IPS-18a (cell line): ENCODE data around the gene MAST4.

Experiments
- H3K27ac ChIP-seq: one replicate; pipeline ENCODE4 v1.5.1; 2013; ENCODE audit warnings: low read length
- H3K27me3 ChIP-seq: one replicate; pipeline ENCODE4 v1.6.1; 2013; ENCODE audit warnings: mild to moderate bottlenecking, low read length; ENCODE audit not compliant: control insufficient read depth, insufficient read depth
- H3K36me3 ChIP-seq: one replicate; pipeline ENCODE4 v1.6.1; 2013; ENCODE audit warnings: low read depth, low read length; ENCODE audit not compliant: control insufficient read depth
- H3K4me1 ChIP-seq: one replicate; pipeline ENCODE4 v1.6.1; 2013; ENCODE audit warnings: low read depth, low read length; ENCODE audit not compliant: control insufficient read depth
- H3K4me3 ChIP-seq: one replicate; pipeline ENCODE4 v1.5.1; 2013; ENCODE audit warnings: low read length
- H3K9ac ChIP-seq: one replicate; pipeline ENCODE4 v1.6.1; 2013; ENCODE audit warnings: mild to moderate bottlenecking, low read length, moderate library complexity
- H3K9me3 ChIP-seq: one replicate; pipeline ENCODE4 v1.6.1; 2013; ENCODE audit warnings: low read depth, low read length; ENCODE audit not compliant: control insufficient read depth

MAST4 gene

DNA sequence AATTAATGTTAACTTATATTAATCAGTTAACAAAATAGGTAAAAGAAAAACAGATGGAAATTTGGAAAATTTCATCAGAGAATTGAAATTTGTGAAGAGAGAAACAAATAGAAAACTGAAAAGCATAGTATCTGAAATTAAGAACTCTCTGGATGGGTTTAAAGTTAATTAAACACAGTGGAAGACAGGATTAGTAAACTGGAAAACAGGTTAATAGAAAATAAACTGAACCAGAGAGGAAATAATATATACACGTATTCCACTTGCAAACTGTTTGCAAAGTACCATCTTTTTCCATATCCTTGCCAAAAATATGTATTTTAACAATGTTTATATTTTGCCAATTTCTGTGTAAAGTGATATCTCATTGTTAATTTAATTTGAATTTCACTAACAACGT, 342.9 kb downstream of the MAST4 start:
- no peaks in the 10 kb centered on the region for H3K27me3 ChIP-seq
- H3K9me3 ChIP-seq: no peaks in the 10 kb centered on the region
- H3K9ac ChIP-seq: no peak overlapping the region
- no peak overlapping the region for H3K4me3 ChIP-seq
- H3K36me3 ChIP-seq: no peaks in the 10 kb centered on the region
- no peaks in the 10 kb centered on the region for H3K4me1 ChIP-seq
- H3K27ac ChIP-seq: no peak overlapping the region

DNA sequence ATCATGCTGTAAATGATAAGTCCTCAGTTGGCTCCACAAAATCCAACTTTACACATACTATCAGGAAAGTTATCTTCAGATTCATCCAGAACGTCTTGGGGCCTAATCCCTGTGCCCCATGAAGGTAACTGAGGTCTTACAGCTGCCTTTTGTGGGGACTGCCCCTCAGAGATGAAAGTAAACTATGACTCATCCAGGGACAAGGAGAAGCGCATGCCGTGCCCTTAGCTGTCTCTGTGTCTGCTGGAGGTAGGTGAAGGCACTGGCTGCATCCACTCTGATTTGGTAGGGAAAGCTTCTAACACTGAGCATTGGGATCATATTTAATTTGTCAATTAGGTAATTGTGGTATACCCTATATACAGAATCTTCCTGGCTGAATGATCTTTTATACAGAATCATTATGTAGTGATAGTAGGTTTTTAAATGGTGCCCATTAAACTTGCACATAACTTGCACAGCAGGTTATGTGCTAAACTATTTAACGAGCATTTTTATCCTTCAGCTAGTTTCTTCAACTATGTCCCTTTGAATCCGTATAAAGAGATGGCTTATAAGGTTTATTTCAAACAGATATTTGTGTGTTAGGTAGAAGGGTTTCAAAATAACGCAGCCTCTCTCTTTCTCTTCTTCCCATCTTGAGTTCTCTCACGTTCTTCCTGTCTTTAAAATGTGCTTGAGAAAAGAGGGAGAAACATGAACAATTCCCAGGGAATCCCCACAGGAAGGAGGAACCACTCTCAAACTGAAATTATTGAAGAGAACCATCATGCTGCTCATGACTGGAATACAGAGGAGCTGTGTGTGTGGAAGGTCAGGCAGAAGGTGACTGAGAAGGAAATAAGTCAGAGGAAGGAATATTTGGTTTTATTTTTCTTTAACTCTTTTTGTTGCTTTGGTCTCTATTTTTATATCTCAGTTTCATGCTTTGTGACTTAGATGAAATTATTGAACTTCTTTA, 349.5 kb downstream of the MAST4 start:
- Histone ChIP-seq H3K27ac (no peak overlapping the region), H3K4me1 (peaks cover 9% of the 10 kb centered on the region)

DNA sequence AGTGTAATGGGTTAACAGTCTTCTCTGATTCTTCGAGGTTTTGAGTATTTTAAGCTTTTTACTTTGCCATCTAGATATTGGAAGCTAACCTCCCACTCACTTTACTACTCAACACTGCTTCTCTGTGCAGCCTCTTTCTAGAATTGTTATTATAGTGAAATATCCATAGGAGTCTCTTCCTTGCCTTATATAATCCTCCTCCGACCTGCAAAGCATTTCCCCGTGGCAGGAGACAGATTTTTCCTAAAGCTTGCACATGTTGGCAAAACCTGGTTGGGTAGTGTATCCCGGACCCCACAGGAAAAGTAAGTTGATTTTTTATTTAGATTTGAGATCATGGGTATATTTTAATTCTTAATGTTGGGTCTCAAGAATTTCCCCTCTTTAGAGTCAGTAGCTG, 351.3 kb downstream of the MAST4 start:
- Histone ChIP-seq H3K27me3 (no peaks in the 10 kb centered on the region), H3K9me3 (no peaks in the 10 kb centered on the region), H3K36me3 (no peaks in the 10 kb centered on the region)

More for the DNA sequence above, 349.5 kb downstream of the MAST4 start:
- H3K36me3 ChIP-seq: no peaks in the 10 kb centered on the region
- no peaks in the 10 kb centered on the region for H3K27me3 ChIP-seq
- H3K4me3 ChIP-seq: no peak overlapping the region
- H3K9ac ChIP-seq: no peak overlapping the region
- no peaks in the 10 kb centered on the region for H3K9me3 ChIP-seq

DNA sequence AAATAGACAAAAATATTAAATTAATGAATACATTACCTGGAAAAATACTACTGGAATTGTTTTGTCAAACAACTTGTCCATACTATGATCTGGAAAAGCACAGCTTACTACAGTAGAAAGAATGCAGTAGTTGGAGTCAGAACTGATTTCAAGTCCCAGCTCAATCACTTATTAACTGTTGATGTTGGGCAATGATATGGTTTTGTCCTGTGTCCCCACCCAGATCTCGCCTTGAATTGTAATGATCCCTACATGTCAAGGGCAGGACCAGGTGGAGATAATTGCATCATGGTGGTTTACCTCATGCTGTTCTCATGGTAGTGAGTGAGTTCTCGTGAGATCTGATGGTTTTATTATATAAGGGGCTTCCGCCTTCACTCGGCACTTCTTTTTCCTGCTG, 352.9 kb downstream of the MAST4 start:
- no peak overlapping the region for H3K27ac ChIP-seq
- no peak overlapping the region for H3K4me3 ChIP-seq
- no peaks in the 10 kb centered on the region for H3K36me3 ChIP-seq
- H3K4me1 ChIP-seq: peaks cover 12% of the 10 kb centered on the region
- no peak overlapping the region for H3K9ac ChIP-seq
- no peaks in the 10 kb centered on the region for H3K9me3 ChIP-seq
- H3K27me3 ChIP-seq: no peaks in the 10 kb centered on the region

More for the DNA sequence above, 351.3 kb downstream of the MAST4 start:
- Histone ChIP-seq H3K4me1 (peaks cover 12% of the 10 kb centered on the region), H3K9ac (no peak overlapping the region), H3K4me3 (no peak overlapping the region), H3K27ac (no peak overlapping the region)

DNA sequence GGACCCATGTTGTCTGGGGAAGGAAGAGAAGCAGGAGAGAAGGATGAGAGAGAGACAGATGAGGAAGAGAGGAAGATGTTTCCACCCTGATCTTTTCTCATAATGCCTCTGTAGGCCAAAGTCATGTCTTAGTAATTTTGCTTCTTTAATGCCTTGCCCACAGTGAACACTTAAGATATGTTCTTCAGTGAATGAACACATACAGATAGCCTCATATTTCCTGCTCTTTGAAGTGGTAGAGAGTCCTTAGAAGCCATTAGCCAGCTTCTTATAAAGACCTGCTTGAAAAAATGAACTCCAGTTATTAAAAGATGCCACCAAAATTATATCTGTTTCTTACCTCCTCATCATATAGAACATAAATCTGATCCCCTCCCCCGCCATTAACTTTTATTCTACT, 356.0 kb downstream of the MAST4 start:
- Histone ChIP-seq H3K36me3 (no peaks in the 10 kb centered on the region), H3K27me3 (no peaks in the 10 kb centered on the region), H3K9ac (no peak overlapping the region), H3K9me3 (no peaks in the 10 kb centered on the region), H3K27ac (no peak overlapping the region), H3K4me1 (peaks cover 3% of the 10 kb centered on the region), H3K4me3 (no peak overlapping the region)

DNA sequence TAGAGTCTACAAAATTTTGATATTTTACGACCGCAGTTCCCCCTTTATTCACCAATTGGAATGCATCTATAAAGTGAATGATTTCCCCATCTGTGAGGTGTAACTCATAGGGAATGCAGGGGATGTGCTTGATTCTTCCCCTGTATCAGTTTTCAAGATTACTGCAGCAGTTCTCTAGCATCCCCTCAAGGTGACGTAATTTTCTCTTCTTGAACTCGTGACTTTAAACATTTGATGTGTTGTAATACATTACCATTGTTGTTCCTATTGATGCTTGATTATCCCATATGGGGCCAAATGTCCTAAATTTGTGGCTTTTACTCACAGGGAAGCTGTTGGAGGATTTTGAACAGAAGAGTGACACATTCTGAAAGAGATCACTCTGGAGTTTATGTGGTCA, 360.2 kb downstream of the MAST4 start:
- no peaks in the 10 kb centered on the region for H3K9me3 ChIP-seq
- peaks cover 31% of the 10 kb centered on the region for H3K4me1 ChIP-seq
- no peaks in the 10 kb centered on the region for H3K27me3 ChIP-seq
- H3K4me3 ChIP-seq: no peak overlapping the region
- H3K9ac ChIP-seq: no peak overlapping the region
- H3K27ac ChIP-seq: no peak overlapping the region
- H3K36me3 ChIP-seq: no peaks in the 10 kb centered on the region

DNA sequence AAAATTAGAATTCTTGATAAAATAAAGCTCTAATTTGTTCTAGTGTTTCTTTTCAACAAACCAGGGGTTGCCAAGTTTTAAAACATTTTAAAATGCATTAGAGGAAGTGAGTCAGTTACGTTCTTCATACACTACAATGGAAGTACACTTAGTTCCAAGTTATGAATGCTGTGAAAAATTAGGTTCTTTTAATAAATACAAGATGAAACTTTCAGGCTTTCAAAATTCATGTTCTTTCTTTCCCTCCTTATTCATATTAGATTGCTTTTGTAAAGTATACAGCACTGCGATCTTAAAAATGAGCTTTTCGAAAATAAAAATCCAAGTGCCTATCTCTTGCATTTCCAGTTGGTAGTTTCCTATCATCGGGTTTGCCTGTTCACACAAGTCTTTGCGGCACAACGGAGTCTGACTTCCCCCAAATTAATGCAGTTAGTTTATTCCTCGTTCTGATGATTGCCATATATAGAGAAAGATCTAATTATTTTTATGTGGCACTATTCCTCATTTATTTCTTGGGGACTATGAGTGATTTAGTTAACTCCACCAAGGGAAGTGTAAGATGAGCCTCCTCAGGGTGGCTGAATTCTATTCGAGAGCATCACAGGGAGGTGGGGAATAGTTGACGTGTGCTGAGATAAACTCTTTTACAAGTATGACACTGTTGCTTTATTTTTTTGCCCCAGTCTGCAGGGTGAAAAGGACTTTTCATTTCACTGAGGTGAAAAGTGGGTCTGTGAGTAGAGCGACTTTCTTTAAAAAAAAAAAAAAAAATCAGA, 362.2 kb downstream of the MAST4 start:
- Histone ChIP-seq H3K4me1 (peaks cover 31% of the 10 kb centered on the region), H3K4me3 (peak overlapping the region; percentile 44), H3K9me3 (no peaks in the 10 kb centered on the region), H3K9ac (no peak overlapping the region), H3K27ac (no peak overlapping the region), H3K36me3 (no peaks in the 10 kb centered on the region), H3K27me3 (no peaks in the 10 kb centered on the region)

DNA sequence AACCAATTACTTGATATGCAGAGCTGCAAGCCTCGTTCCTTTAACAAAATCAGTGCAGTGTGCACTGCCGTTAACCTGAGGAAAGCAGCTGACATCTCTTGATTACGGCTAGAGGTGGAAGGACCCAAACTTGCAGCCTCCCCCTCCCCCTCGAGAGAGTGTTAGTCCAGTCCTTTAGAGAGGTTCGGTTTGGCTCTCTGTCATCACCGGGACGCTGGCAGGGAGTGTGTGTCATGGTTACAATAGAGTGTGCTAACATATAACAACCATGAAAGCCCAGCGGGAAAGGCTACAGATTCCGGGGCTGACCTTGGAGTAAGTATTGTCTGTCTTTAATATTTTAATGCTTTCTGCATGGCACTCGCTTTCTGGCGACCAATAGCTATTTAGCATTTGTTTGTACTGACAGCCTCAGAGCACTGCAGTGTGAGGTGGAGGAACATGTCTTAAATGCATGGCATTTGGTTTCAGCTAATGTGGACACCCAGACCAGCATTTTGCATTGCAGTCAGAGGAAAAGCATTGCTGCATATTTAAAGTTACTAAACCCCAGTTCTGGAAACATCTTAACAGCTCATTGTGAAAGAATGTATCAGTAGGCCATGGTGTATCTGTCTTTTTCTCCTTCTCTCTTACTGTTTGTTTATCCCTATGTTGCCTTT, 362.9 kb downstream of the MAST4 start:
- H3K9ac ChIP-seq: no peak overlapping the region
- H3K9me3 ChIP-seq: no peaks in the 10 kb centered on the region
- peaks cover 33% of the 10 kb centered on the region for H3K4me1 ChIP-seq
- H3K27me3 ChIP-seq: no peaks in the 10 kb centered on the region
- no peaks in the 10 kb centered on the region for H3K36me3 ChIP-seq
- H3K4me3 ChIP-seq: peak overlapping the region; percentile 44
- H3K27ac ChIP-seq: no peak overlapping the region

DNA sequence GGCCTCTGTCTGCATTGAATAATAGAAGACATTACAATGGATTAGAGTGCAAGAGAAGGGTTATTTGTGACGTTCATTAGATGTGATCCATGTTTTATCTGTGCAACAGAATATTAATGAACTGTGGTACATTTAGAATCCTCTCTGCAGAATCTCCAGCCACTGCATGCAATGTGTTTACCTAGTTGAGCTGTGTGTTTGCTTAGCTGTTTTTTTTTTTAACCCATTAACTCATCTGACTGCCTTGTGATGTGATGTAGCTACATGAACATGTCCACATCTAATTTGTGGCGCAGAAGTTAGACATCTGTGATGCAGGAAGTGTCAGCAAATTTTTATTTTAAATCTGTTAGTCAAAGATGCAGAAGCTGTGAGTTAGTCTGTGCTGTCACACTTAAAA, 363.5 kb downstream of the MAST4 start:
- Histone ChIP-seq H3K4me3 (peak overlapping the region; percentile 44), H3K27ac (no peak overlapping the region), H3K27me3 (no peaks in the 10 kb centered on the region), H3K9me3 (no peaks in the 10 kb centered on the region), H3K9ac (no peak overlapping the region), H3K36me3 (no peaks in the 10 kb centered on the region), H3K4me1 (peaks cover 33% of the 10 kb centered on the region)

DNA sequence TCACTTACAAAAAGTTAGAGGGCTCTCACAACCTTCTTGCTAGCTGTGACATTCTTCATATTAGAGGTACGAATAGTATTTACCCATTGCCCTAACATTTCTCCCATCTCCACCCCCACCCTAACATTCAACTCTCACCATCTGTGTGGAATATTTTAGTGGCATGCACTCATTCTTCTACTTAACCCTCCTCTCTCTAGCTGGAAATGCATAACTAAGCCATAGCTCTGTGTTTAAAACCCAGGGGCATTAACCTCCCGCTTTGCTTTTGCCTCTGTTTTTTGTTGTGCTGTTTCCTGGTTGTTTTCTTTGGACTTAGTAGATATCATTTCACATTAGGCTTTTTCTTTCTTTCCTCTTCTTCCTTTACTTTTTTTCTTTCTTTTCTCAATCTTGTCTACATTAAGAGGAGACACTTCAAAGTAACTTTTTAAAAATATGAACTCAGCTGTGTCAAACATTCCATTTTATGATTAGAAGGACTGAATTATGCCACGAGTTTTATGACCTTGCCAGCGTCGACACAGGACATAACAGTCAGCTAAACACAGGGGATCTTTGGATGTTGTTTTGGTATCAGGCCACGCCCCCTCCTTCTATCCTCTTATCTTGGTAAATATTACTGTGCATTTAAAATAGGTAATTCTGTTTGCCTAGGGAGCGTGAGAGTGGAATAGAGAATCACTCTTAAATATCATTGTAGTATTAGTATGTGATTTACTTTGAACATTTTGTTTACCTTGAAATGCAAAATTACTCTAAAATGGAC, 364.4 kb downstream of the MAST4 start:
- Histone ChIP-seq H3K4me3 (no peak overlapping the region), H3K9ac (no peak overlapping the region), H3K27me3 (no peaks in the 10 kb centered on the region), H3K36me3 (no peaks in the 10 kb centered on the region), H3K9me3 (no peaks in the 10 kb centered on the region), H3K4me1 (peaks cover 33% of the 10 kb centered on the region), H3K27ac (no peak overlapping the region)

DNA sequence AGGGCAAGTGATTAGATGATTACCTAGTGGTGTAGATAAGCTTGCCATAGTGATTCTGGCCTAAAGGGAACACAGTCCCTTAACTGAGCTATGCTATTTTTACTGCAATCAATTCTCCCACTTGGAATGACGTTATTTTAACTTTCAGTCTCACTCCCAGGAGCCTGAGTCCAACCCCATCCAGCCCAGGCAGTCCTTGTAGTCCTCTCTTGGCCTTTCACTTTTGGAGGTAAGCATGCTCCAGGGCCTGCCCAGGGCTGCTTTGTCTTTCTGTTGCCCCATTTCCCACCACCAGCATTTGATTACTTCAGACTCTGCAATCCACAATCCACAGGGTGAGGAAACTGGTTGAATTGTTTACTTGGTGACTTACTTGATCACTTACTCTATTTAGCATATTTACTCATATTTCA, 367.4 kb downstream of the MAST4 start:
- Histone ChIP-seq H3K4me3 (no peak overlapping the region), H3K9ac (no peak overlapping the region), H3K9me3 (no peaks in the 10 kb centered on the region), H3K27me3 (no peaks in the 10 kb centered on the region), H3K27ac (no peak overlapping the region), H3K36me3 (no peaks in the 10 kb centered on the region), H3K4me1 (peaks cover 29% of the 10 kb centered on the region)
